ENCODE measurements around the gene HAUS3. TPM values are rescaled to one million over a fixed set of nuclear protein-coding genes. Genes with fewer than 3 reads are reported as not detected.

The HAUS3 gene
- total and polyA plus RNA-seq, 2 of the 8 experiments (the other 6 are each of a cell fraction or from before 2014, with no cell fraction given) = 3.2 to 14.8 TPM

- Histone ChIP-seq H3K27me3 (replicated peaks in 1 of 4; ENCODE audit: control insufficient read depth in 3 of 4, extremely low read depth in 1 of 4, insufficient read depth in 3 of 4, low read length in 3 of 4) (no peaks in the 10 kb centered on the region), H3K9ac (replicated peaks in 1 of 4; ENCODE audit: extremely low read depth in 1 of 4, low read depth in 3 of 4, low read length in 3 of 4) (no peak overlapping the region), H2BK15ac (ENCODE audit: low read length) (no peak overlapping the region), H2BK12ac (ENCODE audit: low read depth, low read length) (no peak overlapping the region), H2BK120ac (replicated peaks; ENCODE audit: low read depth, low read length) (no peak overlapping the region), H2AK5ac (ENCODE audit: low read depth, low read length) (no peak overlapping the region), H2AFZ (ENCODE audit: low read length) (no peak overlapping the region), H4K5ac (ENCODE audit: insufficient read length, low read depth, low read length) (no peak overlapping the region), H3K18ac (ENCODE audit: extremely low read depth, low read length) (no peak overlapping the region), H3K79me2 (ENCODE audit: control insufficient read depth in 1 of 2, insufficient read depth in 2 of 2, low read length in 2 of 2) (no peaks in the 10 kb centered on the region), H3K23me2 (ENCODE audit: low read depth, low read length) (no peaks in the 10 kb centered on the region), H3K4ac (replicated peaks; ENCODE audit: insufficient read length, low read depth, low read length) (no peak overlapping the region), H3K4me2 (ENCODE audit: insufficient read depth in 1 of 2, low read depth in 2 of 2, low read length in 2 of 2) (peak overlapping the region in 1 of 2 experiments; percentile 25; a peak in 1 of 4 replicates), H3K36me3 (ENCODE audit: control insufficient read depth in 2 of 4, insufficient read depth in 4 of 4, low read length in 3 of 4) (no peaks in the 10 kb centered on the region), H3K4me3 (ENCODE audit: extremely low read depth in 1 of 4, insufficient read depth in 2 of 4, low read depth in 3 of 4, low read length in 4 of 4) (no peak overlapping the region), H3K27ac (ENCODE audit: low read depth, low read length) (no peak overlapping the region), H4K20me1 (replicated peaks in 1 of 2; ENCODE audit: control insufficient read depth in 1 of 2, insufficient read depth in 2 of 2, low read length in 2 of 2) (peaks cover 0 to 1% of the 10 kb centered on the region in 2 experiments), H2BK5ac (ENCODE audit: low read depth, low read length) (no peak overlapping the region), H4K91ac (replicated peaks; ENCODE audit: insufficient read length, low read length) (peak overlapping the region; percentile 34), H3K56ac (replicated peaks; ENCODE audit: insufficient read length, low read depth, low read length) (no peak overlapping the region), H3K9me3 (ENCODE audit: insufficient read depth in 2 of 2, low read depth in 1 of 2, low read length in 1 of 2) (no peaks in the 10 kb centered on the region), H3K4me1 (replicated peaks in 1 of 4; ENCODE audit: control insufficient read depth in 3 of 4, insufficient read depth in 4 of 4, low read length in 3 of 4) (peaks cover 0 to 10% (median 8%) of the 10 kb centered on the region in 4 experiments; a peak in 5 of 7 replicates), H2BK20ac (ENCODE audit: low read length) (no peak overlapping the region), H3K79me1 (ENCODE audit: low read depth, low read length) (no peaks in the 10 kb centered on the region), H3K23ac (ENCODE audit: insufficient read length) (no peak overlapping the region), H3K14ac (ENCODE audit: insufficient read length) (no peak overlapping the region), H4K8ac (ENCODE audit: extremely low read depth, insufficient read depth, low read length) (peak overlapping the region; percentile 38; the same call in 1 of the 2 replicates)
- POLR2A ChIA-PET (ENCODE audit: partially characterized antibody) = no interaction called here
- WGBS, 2 experiments (ENCODE audit: extremely low coverage in 1 of 2, insufficient coverage in 1 of 2, insufficient read length in 1 of 2, insufficient replicate concordance in 2 of 2, low coverage in 1 of 2, low lambda C conversion rate in 2 of 2, missing lambda C conversion rate in 1 of 2) = 63% methylated on average over 6 of the region's 6 CpGs; no CpG with 5 or more reads in 1 of the 2 experiments
- DNase-seq (ENCODE audit: low read depth in 1 of 2, low spot score in 2 of 2) = peak in 1 of 2 experiments; percentile 63
- CTCF ChIA-PET (ENCODE audit: partially characterized antibody) = interaction anchor here (1.0 to 1.8 kb wide), 4 partner anchors 16 to 49 kb away, joined by 3 to 6 read pairs (median 3); no protein-coding TSS in a partner anchor
- FAIRE-seq = no peak
- TF ChIP-seq SIN3A (conservative IDR thresholded peaks at IDR 0.05 in 1 of 2, IDR thresholded peaks at IDR 0.05 in 1 of 2; ENCODE audit: low read depth in 1 of 2, low read length in 2 of 2) = no peak
- peak in 1 of 2 experiments; percentile 27; a peak in 1 of 4 replicates for TF ChIP-seq RAD21 (IDR thresholded peaks at IDR 0.05 in 1 of 2, conservative IDR thresholded peaks at IDR 0.05 in 1 of 2; ENCODE audit: low read depth in 2 of 2, low read length in 2 of 2)
- TF ChIP-seq SIX5 (IDR thresholded peaks at IDR 0.05; ENCODE audit: low read depth, low read length) = no peak
- no peak for TF ChIP-seq ASH2L (IDR thresholded peaks at IDR 0.05; ENCODE audit: low read length)
- TF ChIP-seq, protein P1, sequence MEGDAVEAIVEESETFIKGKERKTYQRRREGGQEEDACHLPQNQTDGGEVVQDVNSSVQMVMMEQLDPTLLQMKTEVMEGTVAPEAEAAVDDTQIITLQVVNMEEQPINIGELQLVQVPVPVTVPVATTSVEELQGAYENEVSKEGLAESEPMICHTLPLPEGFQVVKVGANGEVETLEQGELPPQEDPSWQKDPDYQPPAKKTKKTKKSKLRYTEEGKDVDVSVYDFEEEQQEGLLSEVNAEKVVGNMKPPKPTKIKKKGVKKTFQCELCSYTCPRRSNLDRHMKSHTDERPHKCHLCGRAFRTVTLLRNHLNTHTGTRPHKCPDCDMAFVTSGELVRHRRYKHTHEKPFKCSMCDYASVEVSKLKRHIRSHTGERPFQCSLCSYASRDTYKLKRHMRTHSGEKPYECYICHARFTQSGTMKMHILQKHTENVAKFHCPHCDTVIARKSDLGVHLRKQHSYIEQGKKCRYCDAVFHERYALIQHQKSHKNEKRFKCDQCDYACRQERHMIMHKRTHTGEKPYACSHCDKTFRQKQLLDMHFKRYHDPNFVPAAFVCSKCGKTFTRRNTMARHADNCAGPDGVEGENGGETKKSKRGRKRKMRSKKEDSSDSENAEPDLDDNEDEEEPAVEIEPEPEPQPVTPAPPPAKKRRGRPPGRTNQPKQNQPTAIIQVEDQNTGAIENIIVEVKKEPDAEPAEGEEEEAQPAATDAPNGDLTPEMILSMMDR (IDR thresholded peaks at IDR 0.05; ENCODE audit: control extremely low read depth in 1 of 3, insufficient read depth in 1 of 3, low read depth in 1 of 3, low read length in 3 of 3) = peak in 1 of 3 experiments; percentile 17; a peak in 1 of 4 replicates
- TF ChIP-seq, protein P2, sequence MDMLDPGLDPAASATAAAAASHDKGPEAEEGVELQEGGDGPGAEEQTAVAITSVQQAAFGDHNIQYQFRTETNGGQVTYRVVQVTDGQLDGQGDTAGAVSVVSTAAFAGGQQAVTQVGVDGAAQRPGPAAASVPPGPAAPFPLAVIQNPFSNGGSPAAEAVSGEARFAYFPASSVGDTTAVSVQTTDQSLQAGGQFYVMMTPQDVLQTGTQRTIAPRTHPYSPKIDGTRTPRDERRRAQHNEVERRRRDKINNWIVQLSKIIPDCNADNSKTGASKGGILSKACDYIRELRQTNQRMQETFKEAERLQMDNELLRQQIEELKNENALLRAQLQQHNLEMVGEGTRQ (IDR thresholded peaks at IDR 0.05; ENCODE audit: low read length) = no peak
- no peak for TF ChIP-seq RBBP5 (IDR thresholded peaks at IDR 0.05; ENCODE audit: borderline replicate concordance, low read depth, low read length)
- no peak for TF ChIP-seq SP1 (IDR thresholded peaks at IDR 0.05; ENCODE audit: low read depth, low read length)
- no peak for TF ChIP-seq CHD2 (IDR thresholded peaks at IDR 0.05; ENCODE audit: low read length)
Observed at GRCh38 chr4:2269206-2269531, 27.2 kb upstream of the HAUS3 start.
